HG02623 (cell line): ENCODE results near the gene WWC2.

Experiments
- ATAC-seq: cut with Tn5 transposase; IDR thresholded peaks from one replicate; pipeline ENCODE4 v1.9.1; 2021; ENCODE audit warnings: moderate library complexity; ENCODE audit not compliant: unreplicated experiment

Gene WWC2

GRCh38 chr4:183348706-183349659, 249.9 kb downstream of the WWC2 start:
- ATAC-seq, result no peak

- no peak for ATAC-seq
These were observed 250.6 kb downstream of the WWC2 start for GRCh38 chr4:183349673-183350072.

- ATAC-seq, result no peak
These were observed 251.4 kb downstream of the WWC2 start for GRCh38 chr4:183350317-183351071.

GRCh38 chr4:183352546-183352945, 253.5 kb downstream of the WWC2 start:
- ATAC-seq, result no peak

- ATAC-seq, result no peak
These were observed 254.5 kb downstream of the WWC2 start for GRCh38 chr4:183353557-183353956.

- no peak for ATAC-seq
These were observed 255.2 kb downstream of the WWC2 start for GRCh38 chr4:183354219-183354618.

GRCh38 chr4:183355405-183355804, 256.3 kb downstream of the WWC2 start:
- ATAC-seq, result no peak

GRCh38 chr4:183356173-183356830, 257.2 kb downstream of the WWC2 start:
- ATAC-seq, result no peak

GRCh38 chr4:183356931-183357675, 258.0 kb downstream of the WWC2 start:
- ATAC-seq, result no peak

- ATAC-seq, result no peak
These were observed 259.2 kb downstream of the WWC2 start for GRCh38 chr4:183358215-183358755.

GRCh38 chr4:183360161-183360919, 261.3 kb downstream of the WWC2 start:
- ATAC-seq, result no peak

- no peak for ATAC-seq
These were observed 263.0 kb downstream of the WWC2 start for GRCh38 chr4:183362036-183362435.

- ATAC-seq, result no peak
These were observed 264.0 kb downstream of the WWC2 start for GRCh38 chr4:183362916-183363542.

GRCh38 chr4:183364025-183364424, 265.0 kb downstream of the WWC2 start:
- no peak for ATAC-seq

- ATAC-seq, result no peak
These were observed 267.3 kb downstream of the WWC2 start for GRCh38 chr4:183366206-183366835.

GRCh38 chr4:183369073-183369472, 270.0 kb downstream of the WWC2 start:
- no peak for ATAC-seq
